K562 (cell line): Measurements from ENCODE around the gene NUP214. TPM values are rescaled to one million over a fixed set of nuclear protein-coding genes. Genes with fewer than 3 reads are reported as not detected.

Experiments
- JUND ChIP-seq, 2 experiments: IDR thresholded peaks; 2 replicates in 1 of 2; 3 replicates in 1 of 2; pipeline ENCODE4 v1.6.1; 2011; ENCODE audit warnings: borderline replicate concordance in 2 of 2, low read depth in 2 of 2, low read length in 2 of 2, improper control_type of control experiment in 1 of 2, missing biosample characterization in 1 of 2, missing genetic modification characterization in 1 of 2, missing genetic modification reagents in 1 of 2
- NR2F6 ChIP-seq: fragments of 450-650 bp; formaldehyde crosslinking; IDR thresholded peaks from 2 replicates; pipeline ENCODE4 v1.4.0; 2020; ENCODE audit warnings: mild to moderate bottlenecking
- NUFIP1 ChIP-seq: fragments of 450-650 bp; IDR thresholded peaks from 2 replicates; pipeline ENCODE4 v1.6.1; 2018; ENCODE audit not compliant: partially characterized antibody
- ZNF408 ChIP-seq: fragments of 250-450 bp; sonication (Bioruptor Pico); IDR thresholded peaks from 2 replicates; pipeline ENCODE4 v1.4.0; 2020; ENCODE audit warnings: low read depth, mild to moderate bottlenecking, moderate library complexity
- polyA plus RNA-seq, 8 experiments: library from polyadenylated mRNA; depleted of rRNA in 4 of 8; stranded (reverse) in 5 of 8; unstranded in 3 of 8; fragments of >200 nt; fragmentation: Nextera tagmentation in 2 of 8; fragmentation: Illumina TruSeq in 1 of 8; extraction: Ambion mirVana in 2 of 8; extraction: Trizol in 1 of 8; gene quantifications; 2 replicates each; pipeline versions ENCODE4 v1.2.1 to v1.2.3, GENCODE V29; 2011 to 2014; ENCODE audit warnings: inconsistent platforms in 1 of 8, missing spikeins in 1 of 8
- total RNA-seq, 7 experiments: library from RNA; depleted of rRNA in 6 of 7; stranded (reverse); fragments of >200 nt in 6 of 7; fragmentation: Illumina TruSeq in 2 of 7; extraction: Trizol in 2 of 7; gene quantifications; 2 replicates each; pipeline versions ENCODE4 v1.2.1 to v1.2.3, GENCODE V29; 2011 to 2021; ENCODE audit warnings: low replicate concordance in 1 of 7
- TF ChIP-seq, protein P1 (sequence below): fragments of 200-600 bp; sonication (generic); IDR thresholded peaks from one replicate; pipeline ENCODE4 v1.6.1; 2012; ENCODE audit warnings: mild to moderate bottlenecking, low read depth, low read length, inconsistent platforms
- TF ChIP-seq, protein P2 (sequence below): fragments of 450-650 bp; IDR thresholded peaks from 2 replicates; pipeline ENCODE4 v1.6.1; 2016; ENCODE audit warnings: low read depth
- TF ChIP-seq, protein P3 (sequence below): sonication (generic); formaldehyde crosslinking; IDR thresholded peaks from 2 replicates; pipeline ENCODE4 v1.8.0; 2022; ENCODE audit warnings: missing genetic modification reagents, mild to moderate bottlenecking, borderline replicate concordance

NUP214 gene
- total and polyA plus RNA-seq, 9 of the 15 experiments (the other 6 are each of a cell fraction or from before 2014, with no cell fraction given): 56.9 to 332 (median 97.1) TPM

DNA sequence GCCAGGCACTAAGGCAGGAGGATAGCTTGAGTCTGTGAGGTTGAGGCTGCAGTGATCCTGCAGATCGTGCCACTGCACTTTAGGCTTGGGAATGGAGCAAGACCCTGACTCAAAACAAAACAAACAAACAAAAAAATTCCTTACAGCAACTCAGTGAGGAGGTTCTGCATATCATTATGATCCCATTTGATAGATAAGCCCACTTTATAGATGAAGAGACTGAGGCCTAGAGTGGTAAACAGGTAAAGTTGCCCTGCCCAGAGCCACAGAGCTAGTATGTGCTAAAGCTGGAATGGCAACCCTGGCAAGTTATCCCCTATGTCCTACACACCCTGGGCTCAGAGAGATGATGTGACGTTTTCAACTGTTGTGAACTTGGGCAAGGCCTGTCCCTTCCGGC, 21.9 kb upstream of the NUP214 start (continued):
- TF ChIP-seq, protein P1, sequence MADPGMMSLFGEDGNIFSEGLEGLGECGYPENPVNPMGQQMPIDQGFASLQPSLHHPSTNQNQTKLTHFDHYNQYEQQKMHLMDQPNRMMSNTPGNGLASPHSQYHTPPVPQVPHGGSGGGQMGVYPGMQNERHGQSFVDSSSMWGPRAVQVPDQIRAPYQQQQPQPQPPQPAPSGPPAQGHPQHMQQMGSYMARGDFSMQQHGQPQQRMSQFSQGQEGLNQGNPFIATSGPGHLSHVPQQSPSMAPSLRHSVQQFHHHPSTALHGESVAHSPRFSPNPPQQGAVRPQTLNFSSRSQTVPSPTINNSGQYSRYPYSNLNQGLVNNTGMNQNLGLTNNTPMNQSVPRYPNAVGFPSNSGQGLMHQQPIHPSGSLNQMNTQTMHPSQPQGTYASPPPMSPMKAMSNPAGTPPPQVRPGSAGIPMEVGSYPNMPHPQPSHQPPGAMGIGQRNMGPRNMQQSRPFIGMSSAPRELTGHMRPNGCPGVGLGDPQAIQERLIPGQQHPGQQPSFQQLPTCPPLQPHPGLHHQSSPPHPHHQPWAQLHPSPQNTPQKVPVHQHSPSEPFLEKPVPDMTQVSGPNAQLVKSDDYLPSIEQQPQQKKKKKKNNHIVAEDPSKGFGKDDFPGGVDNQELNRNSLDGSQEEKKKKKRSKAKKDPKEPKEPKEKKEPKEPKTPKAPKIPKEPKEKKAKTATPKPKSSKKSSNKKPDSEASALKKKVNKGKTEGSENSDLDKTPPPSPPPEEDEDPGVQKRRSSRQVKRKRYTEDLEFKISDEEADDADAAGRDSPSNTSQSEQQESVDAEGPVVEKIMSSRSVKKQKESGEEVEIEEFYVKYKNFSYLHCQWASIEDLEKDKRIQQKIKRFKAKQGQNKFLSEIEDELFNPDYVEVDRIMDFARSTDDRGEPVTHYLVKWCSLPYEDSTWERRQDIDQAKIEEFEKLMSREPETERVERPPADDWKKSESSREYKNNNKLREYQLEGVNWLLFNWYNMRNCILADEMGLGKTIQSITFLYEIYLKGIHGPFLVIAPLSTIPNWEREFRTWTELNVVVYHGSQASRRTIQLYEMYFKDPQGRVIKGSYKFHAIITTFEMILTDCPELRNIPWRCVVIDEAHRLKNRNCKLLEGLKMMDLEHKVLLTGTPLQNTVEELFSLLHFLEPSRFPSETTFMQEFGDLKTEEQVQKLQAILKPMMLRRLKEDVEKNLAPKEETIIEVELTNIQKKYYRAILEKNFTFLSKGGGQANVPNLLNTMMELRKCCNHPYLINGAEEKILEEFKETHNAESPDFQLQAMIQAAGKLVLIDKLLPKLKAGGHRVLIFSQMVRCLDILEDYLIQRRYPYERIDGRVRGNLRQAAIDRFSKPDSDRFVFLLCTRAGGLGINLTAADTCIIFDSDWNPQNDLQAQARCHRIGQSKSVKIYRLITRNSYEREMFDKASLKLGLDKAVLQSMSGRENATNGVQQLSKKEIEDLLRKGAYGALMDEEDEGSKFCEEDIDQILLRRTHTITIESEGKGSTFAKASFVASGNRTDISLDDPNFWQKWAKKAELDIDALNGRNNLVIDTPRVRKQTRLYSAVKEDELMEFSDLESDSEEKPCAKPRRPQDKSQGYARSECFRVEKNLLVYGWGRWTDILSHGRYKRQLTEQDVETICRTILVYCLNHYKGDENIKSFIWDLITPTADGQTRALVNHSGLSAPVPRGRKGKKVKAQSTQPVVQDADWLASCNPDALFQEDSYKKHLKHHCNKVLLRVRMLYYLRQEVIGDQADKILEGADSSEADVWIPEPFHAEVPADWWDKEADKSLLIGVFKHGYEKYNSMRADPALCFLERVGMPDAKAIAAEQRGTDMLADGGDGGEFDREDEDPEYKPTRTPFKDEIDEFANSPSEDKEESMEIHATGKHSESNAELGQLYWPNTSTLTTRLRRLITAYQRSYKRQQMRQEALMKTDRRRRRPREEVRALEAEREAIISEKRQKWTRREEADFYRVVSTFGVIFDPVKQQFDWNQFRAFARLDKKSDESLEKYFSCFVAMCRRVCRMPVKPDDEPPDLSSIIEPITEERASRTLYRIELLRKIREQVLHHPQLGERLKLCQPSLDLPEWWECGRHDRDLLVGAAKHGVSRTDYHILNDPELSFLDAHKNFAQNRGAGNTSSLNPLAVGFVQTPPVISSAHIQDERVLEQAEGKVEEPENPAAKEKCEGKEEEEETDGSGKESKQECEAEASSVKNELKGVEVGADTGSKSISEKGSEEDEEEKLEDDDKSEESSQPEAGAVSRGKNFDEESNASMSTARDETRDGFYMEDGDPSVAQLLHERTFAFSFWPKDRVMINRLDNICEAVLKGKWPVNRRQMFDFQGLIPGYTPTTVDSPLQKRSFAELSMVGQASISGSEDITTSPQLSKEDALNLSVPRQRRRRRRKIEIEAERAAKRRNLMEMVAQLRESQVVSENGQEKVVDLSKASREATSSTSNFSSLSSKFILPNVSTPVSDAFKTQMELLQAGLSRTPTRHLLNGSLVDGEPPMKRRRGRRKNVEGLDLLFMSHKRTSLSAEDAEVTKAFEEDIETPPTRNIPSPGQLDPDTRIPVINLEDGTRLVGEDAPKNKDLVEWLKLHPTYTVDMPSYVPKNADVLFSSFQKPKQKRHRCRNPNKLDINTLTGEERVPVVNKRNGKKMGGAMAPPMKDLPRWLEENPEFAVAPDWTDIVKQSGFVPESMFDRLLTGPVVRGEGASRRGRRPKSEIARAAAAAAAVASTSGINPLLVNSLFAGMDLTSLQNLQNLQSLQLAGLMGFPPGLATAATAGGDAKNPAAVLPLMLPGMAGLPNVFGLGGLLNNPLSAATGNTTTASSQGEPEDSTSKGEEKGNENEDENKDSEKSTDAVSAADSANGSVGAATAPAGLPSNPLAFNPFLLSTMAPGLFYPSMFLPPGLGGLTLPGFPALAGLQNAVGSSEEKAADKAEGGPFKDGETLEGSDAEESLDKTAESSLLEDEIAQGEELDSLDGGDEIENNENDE: no peak
- TF ChIP-seq ZNF408 (CRISPR knock-in tag) (no peak), JUND (IDR thresholded peaks at IDR 0.05; ENCODE audit: borderline replicate concordance, low read depth, low read length) (no peak), JUND (tag; IDR thresholded peaks at IDR 0.05; ENCODE audit: borderline replicate concordance, low read depth, low read length) (no peak), NUFIP1 (no peak), NR2F6 (CRISPR knock-in tag) (no peak)
- TF ChIP-seq, protein P2, sequence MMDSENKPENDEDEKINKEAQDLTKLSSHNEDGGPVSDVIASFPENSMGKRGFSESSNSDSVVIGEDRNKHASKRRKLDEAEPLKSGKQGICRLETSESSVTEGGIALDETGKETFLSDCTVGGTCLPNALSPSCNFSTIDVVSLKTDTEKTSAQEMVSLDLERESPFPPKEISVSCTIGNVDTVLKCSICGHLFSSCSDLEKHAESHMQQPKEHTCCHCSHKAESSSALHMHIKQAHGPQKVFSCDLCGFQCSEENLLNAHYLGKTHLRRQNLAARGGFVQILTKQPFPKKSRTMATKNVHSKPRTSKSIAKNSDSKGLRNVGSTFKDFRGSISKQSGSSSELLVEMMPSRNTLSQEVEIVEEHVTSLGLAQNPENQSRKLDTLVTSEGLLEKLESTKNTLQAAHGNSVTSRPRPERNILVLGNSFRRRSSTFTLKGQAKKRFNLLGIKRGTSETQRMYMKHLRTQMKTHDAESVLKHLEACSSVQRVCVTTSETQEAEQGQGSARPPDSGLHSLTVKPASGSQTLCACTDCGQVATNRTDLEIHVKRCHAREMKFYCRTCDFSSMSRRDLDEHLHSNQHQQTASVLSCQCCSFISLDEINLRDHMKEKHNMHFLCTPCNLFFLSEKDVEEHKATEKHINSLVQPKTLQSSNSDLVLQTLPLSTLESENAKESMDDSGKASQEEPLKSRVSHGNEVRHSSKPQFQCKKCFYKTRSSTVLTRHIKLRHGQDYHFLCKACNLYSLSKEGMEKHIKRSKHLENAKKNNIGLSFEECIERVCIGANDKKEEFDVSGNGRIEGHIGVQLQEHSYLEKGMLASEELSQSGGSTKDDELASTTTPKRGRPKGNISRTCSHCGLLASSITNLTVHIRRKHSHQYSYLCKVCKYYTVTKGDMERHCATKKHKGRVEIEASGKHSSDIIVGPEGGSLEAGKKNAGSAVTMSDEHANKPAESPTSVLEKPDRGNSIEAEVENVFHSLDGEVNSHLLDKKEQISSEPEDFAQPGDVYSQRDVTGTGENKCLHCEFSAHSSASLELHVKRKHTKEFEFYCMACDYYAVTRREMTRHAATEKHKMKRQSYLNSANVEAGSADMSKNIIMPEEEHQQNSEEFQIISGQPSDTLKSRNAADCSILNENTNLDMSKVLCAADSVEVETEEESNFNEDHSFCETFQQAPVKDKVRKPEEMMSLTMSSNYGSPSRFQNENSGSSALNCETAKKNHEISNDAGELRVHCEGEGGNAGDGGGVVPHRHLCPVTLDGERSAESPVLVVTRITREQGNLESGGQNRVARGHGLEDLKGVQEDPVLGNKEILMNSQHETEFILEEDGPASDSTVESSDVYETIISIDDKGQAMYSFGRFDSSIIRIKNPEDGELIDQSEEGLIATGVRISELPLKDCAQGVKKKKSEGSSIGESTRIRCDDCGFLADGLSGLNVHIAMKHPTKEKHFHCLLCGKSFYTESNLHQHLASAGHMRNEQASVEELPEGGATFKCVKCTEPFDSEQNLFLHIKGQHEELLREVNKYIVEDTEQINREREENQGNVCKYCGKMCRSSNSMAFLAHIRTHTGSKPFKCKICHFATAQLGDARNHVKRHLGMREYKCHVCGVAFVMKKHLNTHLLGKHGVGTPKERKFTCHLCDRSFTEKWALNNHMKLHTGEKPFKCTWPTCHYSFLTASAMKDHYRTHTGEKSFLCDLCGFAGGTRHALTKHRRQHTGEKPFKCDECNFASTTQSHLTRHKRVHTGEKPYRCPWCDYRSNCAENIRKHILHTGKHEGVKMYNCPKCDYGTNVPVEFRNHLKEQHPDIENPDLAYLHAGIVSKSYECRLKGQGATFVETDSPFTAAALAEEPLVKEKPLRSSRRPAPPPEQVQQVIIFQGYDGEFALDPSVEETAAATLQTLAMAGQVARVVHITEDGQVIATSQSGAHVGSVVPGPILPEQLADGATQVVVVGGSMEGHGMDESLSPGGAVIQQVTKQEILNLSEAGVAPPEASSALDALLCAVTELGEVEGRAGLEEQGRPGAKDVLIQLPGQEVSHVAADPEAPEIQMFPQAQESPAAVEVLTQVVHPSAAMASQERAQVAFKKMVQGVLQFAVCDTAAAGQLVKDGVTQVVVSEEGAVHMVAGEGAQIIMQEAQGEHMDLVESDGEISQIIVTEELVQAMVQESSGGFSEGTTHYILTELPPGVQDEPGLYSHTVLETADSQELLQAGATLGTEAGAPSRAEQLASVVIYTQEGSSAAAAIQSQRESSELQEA: no peak
- TF ChIP-seq, protein P3, sequence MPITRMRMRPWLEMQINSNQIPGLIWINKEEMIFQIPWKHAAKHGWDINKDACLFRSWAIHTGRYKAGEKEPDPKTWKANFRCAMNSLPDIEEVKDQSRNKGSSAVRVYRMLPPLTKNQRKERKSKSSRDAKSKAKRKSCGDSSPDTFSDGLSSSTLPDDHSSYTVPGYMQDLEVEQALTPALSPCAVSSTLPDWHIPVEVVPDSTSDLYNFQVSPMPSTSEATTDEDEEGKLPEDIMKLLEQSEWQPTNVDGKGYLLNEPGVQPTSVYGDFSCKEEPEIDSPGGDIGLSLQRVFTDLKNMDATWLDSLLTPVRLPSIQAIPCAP (CRISPR knock-in tag): no peak
